Spleen (tissue), 7 donors: ENCODE results near the gene CNDP2.

ENCODE experiments used
- CTCF ChIP-seq, 11 experiments: fragments of 200-600 bp in 7 of 11; fragments of 450-650 bp in 4 of 11; sonication (generic) in 4 of 11; IDR thresholded peaks in 8 of 11; conservative IDR thresholded peaks in 3 of 11; 1 replicate in 7 of 11; 2 replicates in 4 of 11; pipeline versions ENCODE4 v1.4.0 to v1.8.0; 2016 to 2021; ENCODE audit warnings: antibody characterized with exemption in 11 of 11, inconsistent platforms in 4 of 11, mild to moderate bottlenecking in 1 of 11
- POLR2A ChIP-seq, 3 donors: fragments of 450-650 bp; IDR thresholded peaks; one replicate each; pipeline ENCODE4 v1.5.1; 2017; ENCODE audit warnings: antibody characterized with exemption in 3 of 3, mild to moderate bottlenecking in 1 of 3
- donor health status: DM: no; HTN: no; CAD: no; lungs with moderate emphysema.
- donor health status: DM: no; HTN: no; CAD: no.
- donor health status: DM: no; HTN: no; CAD: no.

- no peak for TF ChIP-seq CTCF (IDR thresholded peaks at IDR 0.05 in 8 of 11, conservative IDR thresholded peaks at IDR 0.05 in 3 of 11)
- TF ChIP-seq POLR2A (IDR thresholded peaks at IDR 0.05): no peak
Measured at GRCh38 chr18:74499633-74500032, 3.5 kb downstream of the CNDP2 start.
